Bronchial epithelial cell (primary cell): ENCODE measurements around the gene IARS2. TPM values are rescaled to one million over a fixed set of nuclear protein-coding genes. Genes with fewer than 3 reads are reported as not detected.

Experiments
- DNase-seq: peaks from one replicate; pipeline ENCODE4 v3.0.0-alpha.2; 2010; ENCODE audit warnings: low read depth
- FAIRE-seq: peaks from 2 replicates; lab custom pipeline; 2011; peaks lifted over from hg19 to GRCh38; lab: Jason Lieb, UNC
- H3K27me3 ChIP-seq: 2 replicates; pipeline ENCODE4 v1.5.1; 2011; ENCODE audit warnings: low read length; ENCODE audit not compliant: control insufficient read depth, insufficient read depth
- H3K36me3 ChIP-seq: 2 replicates; pipeline ENCODE4 v1.5.1; 2011; ENCODE audit warnings: low read length; ENCODE audit not compliant: control insufficient read depth, insufficient read depth
- H3K4me3 ChIP-seq: 2 replicates; pipeline ENCODE4 v1.5.1; 2011; ENCODE audit warnings: mild to moderate bottlenecking, low read depth, low read length, control low read depth
- CTCF ChIP-seq: IDR thresholded peaks from 2 replicates; pipeline ENCODE4 v1.5.1; 2011; ENCODE audit warnings: mild to moderate bottlenecking, moderate library complexity, low read length, control low read depth, inconsistent platforms; ENCODE audit not compliant: insufficient read depth, severe bottlenecking
- total RNA-seq: library from RNA; depleted of rRNA; stranded (reverse); fragments of >200 nt; gene quantifications from 2 replicates; pipeline ENCODE4 v1.2.1, GENCODE V29; 2014

Gene IARS2
- total RNA-seq, 1 donor from 2014 or later: 113 TPM

GRCh38 chr1:220113136-220113695 is 19.3 kb downstream of the IARS2 start:
- peak; percentile 31 for TF ChIP-seq CTCF

GRCh38 chr1:220119043-220119512 is 25.1 kb downstream of the IARS2 start:
- DNase-seq (peak; percentile 63), FAIRE-seq (no peak)
- peaks cover 3% of the 10 kb centered on the region for H3K36me3 ChIP-seq
- no peaks in the 10 kb centered on the region for H3K27me3 ChIP-seq
- H3K4me3 ChIP-seq: no peak overlapping the region
- no peak for TF ChIP-seq CTCF

More at GRCh38 chr1:220113136-220113695, 19.3 kb downstream of the IARS2 start:
- FAIRE-seq: no peak
- Histone ChIP-seq H3K4me3 (no peak overlapping the region), H3K27me3 (no peaks in the 10 kb centered on the region), H3K36me3 (peaks cover 8% of the 10 kb centered on the region)
- DNase-seq: peak; percentile 45

DNA sequence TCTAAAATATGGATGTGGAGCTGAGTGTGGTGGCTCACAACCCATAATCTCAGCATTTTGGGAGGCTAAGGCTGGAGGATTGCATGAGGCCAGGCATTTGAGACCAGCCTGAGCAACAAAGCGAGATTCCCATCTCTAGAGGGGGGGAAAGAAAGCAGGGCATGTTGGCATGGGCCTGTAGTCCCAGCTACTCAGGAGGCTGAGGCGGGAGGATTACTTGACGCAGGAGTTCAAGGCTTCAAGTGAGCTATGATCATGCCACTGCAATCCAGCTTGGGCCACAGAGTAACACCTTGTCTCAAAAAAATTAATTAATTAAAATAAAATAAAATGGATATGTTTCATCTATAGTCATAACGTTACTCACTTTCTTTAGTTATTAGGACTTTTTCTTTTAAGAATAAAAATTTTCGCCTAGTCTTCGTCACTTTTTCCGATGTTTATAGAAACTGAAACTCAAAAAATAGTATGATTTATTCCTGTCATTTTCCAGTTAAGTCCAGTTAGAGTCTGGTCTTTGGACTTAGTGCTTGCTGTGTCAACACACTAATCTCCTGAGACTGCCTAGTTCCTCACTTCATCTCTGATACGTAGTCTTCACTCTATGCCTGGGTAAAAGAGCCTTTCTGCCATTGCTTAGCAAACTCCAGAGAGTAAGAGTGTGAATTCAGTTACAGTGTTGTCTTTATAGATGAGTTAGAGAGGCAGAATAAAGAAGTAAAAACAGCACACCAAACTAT is 28.0 kb downstream of the IARS2 start:
- Histone ChIP-seq H3K36me3 (peaks cover 2% of the 10 kb centered on the region), H3K4me3 (no peak overlapping the region)
- FAIRE-seq: no peak

DNA sequence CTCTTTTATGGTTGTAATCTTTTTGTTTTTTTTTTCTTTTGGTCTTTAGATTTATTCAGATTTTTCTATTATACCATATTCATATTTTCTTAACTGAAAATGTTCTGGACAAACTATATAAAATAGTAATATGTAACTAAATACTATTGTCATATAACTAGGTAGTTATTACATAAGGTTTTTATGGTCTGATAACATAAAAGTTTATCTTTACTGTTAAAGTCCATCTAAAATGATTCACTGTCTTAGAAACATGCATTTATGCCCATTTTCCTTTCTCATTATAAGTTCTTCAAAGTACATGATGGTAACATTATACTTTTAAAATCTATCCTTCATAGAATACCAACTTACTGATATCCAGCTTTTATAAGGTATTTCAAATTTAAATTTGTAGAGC is 29.1 kb downstream of the IARS2 start:
- Histone ChIP-seq H3K27me3 (no peaks in the 10 kb centered on the region), H3K36me3 (peaks cover 3% of the 10 kb centered on the region), H3K4me3 (no peak overlapping the region)
- DNase-seq (no peak), FAIRE-seq (no peak)
- no peak for TF ChIP-seq CTCF

More for the DNA sequence above, 28.0 kb downstream of the IARS2 start:
- TF ChIP-seq CTCF: no peak
- no peak for DNase-seq
- H3K27me3 ChIP-seq: no peaks in the 10 kb centered on the region

DNA sequence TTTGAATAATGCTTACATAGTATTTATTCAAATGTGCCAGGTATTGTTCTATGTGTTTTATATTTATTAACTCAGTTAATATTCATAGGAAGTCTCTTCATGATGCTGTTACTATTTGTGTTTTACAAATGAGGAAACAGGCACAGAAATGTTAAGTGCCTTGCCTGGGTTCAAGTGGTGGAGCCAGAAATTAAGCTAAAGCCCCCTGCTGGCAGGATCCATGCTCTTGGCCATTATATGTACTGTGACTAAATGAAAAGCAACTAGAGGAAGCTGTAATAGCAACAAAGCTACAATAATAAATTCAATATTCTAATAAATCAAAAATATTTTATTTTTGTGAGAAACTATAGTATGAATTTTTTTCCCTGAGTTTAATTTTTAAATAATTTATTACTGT is 30.0 kb downstream of the IARS2 start:
- Histone ChIP-seq H3K36me3 (peaks cover 3% of the 10 kb centered on the region), H3K27me3 (no peaks in the 10 kb centered on the region), H3K4me3 (no peak overlapping the region)
- FAIRE-seq (no peak), DNase-seq (no peak)
- peak; percentile 19 for TF ChIP-seq CTCF
